OCI-M1 (cell line): Measurements from ENCODE around the gene ABL2.
"Not testable (repeated sequence)": the region's sequence is repeated elsewhere in the genome, so short reads cannot be mapped to it uniquely, and the experiment has no call there.

Experiments
- DNase-seq: peaks from one replicate; lab custom pipeline; 2025; lab: John Stamatoyannopoulos, UW

ABL2 gene

DNA sequence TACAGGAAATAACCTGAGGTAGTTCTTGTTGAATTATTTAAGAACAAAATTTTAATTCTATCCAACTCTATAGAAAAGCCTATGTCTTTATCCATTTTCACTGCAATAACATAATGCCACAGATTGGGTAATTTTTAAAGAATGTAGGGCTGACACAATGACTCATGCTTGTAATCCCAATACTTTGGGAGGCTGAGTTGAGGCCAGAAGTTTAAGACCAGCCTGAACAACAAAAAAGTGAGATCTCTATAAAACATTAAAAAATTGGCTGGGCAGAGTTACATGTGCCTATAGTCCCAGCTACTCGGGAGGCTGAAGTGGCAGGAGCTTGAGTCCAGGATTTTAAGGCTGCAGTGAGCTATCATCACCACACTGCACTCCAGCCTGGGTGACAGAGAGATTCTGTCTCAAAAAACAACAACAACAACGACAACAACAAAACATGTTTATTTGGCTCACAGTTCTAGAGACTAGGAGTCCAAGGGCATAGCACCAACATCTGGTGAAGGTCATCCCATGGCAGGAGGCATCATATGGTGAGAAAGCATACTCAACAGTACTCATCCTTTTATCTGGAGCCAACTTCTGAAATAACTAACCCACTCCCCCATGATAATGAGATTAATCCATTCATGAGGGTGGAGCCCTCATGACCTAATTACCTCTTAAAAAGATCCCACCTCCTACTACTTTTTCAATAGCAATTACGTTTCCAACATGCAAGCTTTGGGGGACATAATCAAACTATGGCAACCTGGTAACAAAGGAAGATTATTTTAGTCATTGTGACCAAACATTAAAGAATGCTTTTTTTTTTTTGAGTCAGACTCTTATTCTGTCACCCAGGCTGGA lies 59.6 kb downstream of the ABL2 start:
- DNase-seq: no peak

DNA sequence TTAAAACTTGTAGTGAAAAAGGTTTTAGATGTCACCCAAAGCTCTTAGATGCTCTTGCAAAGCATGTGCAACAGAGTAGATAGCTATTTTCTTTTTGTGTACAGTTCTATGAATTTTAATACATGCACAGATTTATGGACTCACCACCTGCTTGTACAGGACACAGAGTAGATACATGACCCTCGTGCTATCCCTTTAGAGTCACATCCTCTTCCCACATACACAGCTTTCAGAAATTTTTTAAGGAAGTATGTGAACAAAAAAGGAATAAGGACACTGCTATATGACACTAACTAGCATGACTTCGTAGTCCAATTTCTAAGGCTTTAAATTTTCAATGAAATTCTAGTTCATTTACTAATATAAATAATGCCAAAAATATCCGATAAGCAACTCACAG lies 60.9 kb downstream of the ABL2 start:
- no peak for DNase-seq

DNA sequence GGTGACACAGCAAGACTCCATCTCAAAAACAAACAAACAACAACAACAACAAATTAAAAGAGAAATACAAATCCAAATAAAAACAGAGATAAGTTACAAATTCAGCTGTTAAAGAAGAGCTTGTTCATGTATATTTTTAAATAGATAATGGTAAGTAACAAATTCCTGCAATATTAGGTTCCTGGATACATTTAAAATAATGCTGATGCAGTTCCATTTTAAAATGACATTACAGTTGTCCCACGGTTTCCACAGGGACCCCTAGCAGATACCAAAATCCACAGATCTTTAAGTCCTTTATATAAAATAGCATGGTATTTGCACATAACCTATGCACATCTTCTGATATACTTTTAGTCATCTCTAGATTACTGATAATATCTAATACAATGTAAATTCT lies 61.5 kb downstream of the ABL2 start:
- no peak for DNase-seq

DNA sequence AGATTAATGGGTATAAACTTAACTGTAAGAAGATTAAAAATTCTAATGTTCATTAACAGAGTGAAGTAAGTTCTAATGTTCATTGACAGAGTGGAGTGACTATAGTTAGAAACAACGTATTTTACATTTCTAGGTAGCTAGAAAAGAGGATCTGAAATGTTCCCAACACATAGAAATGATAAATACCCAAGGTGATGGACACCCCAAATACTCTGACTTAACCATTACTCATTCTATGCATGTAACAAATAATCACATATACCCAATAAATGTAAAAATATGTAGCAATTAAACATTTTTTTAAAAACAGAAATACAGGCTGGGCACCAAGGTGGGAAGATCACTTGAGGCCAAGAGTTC lies 62.1 kb downstream of the ABL2 start:
- DNase-seq: no peak

DNA sequence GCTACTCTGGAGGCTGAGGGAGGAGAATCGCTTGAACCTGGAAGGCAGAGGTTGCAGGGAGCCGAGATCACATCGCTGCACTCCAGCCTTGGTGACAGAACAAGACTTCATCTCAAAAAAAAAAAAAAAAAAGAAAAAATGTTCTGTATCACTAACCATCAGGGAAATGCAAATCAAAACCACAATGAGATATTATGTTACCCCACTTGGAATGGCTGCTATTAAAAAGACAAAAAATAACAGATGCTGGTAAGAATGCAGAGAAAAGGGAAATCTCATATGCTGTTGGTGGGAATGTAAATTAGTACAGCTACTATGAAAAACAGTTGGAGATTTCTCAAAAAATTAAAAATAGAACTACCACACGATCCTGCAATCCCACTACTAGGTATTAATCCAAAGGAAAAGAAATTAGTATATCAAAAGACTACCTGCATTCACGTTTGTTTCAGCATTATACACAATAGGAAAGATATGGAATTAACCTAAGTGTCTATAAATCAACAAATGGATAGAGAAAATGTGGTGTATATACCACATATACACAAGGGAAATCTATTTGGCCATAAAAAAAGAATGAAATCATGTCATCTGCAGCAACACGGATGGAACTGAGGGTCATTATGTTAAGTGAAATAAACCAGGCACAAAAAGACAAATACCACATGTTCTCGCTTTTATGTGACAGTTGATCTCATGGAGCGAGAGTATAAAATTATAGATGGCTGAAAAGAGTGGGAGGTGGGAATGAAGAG lies 62.6 kb downstream of the ABL2 start:
- no peak for DNase-seq

DNA sequence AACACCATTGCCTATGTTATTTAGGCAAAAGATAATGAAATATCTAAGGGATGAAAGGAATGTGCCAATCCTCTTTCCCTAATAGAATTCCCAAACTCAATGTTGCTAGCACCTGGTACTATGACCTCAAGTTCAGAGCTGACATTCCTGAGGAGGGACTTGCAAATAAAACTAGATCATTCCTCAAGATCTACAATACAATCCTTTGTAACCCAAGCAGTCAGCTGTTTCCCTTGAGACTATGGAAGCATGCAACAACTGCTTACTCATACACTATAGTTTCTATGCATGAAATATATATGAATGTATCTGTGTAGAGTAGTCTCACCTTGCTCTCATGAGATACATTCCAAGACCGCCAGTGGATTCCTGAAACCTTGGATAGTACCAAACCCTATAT lies 65.0 kb downstream of the ABL2 start:
- no peak for DNase-seq

DNA sequence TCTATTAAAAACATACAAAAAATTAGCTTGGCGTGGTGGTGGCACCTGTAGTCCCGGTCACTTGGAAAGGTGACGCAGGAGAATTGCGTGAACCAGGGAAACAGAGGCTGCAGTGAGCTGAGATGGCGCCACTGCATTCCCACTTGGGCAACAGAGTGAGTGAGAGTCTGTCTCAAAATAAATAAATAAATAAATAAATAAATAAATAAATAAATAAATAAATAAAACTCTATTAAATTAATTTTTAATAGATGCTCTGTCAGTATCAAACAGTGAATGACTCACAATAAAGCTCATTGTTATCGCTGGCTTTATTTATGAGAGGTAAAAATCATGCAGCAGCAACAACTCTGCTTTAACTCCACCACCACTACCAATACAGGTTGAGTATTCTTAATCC lies 72.8 kb downstream of the ABL2 start:
- no peak for DNase-seq

DNA sequence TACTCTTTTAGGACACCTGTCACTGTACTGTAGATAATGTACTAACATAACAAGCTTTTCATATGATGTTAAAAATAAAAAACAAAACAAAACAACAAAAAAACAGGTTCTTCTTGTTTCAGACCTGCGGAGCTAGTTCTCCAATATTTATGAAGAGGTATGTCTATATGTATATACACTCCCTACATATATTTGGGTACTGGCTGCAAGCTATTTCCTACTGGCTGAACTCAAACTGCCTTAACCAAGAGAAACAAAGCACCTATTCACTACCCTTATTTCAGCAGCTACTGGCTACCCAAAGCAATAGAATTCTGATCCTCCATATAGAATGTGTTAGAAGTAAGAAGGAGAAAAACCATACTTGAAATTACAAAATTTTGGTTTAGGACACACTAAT lies 73.5 kb downstream of the ABL2 start:
- DNase-seq: no peak

DNA sequence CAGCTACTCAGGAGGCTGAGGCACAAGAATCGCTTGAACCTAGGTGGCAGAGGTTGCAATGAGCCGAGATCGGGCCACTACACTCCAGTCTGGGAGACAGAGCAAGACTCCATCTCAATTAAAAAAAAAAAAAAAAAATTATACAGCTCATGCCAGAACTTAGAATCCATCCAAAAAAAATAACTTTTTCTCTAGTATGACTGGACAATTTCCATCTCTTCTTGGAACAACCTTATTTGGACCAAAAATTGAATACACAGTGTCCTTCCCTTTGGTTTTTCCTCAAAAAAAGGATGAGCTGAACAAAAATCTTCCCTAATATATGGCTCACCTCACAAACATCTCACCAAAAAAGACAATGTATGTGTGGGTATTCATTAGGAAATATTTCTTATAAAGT lies 73.9 kb downstream of the ABL2 start:
- no peak for DNase-seq

DNA sequence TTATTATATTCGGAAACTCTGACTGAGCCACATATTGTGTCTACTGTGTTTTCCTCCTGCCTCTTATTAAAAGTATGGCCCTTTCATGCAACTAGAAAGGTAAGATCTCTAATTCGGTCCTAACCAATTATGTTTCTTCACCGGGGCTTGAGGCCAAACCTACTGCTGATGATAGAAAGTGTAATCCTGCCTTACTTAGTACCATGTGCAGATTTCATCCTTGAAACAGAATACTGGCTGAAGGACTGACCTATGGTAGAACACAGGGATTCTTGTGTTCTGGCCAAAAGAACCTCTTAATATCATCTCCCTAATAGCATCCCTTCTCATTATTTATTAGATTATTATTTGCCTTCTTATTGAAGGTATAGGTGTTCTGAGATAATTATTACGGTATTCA lies 75.0 kb downstream of the ABL2 start:
- no peak for DNase-seq

DNA sequence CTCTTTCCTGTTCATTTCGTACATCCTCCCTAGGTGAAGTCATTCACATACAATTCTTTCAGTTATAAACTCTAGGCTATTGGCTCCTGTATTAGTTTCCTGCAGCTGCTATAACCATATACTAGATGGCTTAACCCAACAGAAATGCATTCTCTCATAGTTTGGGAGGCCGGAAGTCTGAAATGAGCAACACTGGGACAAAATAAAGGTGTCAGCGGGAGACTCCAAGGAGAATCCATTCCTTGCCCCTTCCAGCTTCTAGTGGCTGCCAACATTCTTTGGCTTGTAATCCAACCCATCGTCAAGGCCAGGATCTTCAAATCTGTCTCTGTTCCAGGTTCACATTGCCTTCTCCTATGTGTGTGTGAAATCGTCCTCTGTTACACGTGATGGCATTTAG lies 76.3 kb downstream of the ABL2 start:
- no peak for DNase-seq

DNA sequence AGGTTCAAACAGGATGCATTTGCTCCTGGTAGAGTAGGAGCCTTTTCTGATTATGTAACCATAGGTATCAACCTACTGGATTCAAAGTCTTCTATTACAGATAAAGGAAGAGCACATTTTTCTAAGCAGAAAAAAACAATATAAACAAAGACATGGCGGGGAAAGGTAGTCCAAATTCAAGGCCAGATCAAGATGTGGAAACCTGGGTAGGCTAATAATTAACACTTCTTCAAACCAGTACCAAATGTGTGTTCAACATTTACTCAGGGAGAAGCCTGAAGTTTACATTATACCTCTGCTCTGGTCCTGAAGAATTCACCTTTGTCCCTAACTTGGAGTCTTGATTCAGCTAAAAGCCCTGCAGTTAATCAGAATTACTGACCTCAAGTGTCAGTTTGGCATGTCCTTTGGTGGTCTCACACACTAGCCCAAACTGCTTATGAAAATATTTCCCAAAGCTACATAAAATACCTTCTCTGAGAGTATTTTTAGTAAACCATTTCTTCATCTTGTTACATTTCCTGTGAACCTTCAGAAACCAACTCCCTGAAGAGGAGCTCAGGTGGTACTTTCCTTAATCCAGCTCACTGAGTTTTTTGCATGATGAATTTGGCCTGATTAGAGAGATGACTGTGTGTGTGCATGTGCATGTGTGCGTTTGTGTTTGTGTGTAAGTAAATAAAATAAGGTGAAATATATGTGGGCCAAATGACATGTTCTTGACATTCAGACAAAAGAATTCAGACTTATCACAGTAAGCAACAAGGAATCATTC lies 77.4 kb downstream of the ABL2 start:
- DNase-seq: no peak

DNA sequence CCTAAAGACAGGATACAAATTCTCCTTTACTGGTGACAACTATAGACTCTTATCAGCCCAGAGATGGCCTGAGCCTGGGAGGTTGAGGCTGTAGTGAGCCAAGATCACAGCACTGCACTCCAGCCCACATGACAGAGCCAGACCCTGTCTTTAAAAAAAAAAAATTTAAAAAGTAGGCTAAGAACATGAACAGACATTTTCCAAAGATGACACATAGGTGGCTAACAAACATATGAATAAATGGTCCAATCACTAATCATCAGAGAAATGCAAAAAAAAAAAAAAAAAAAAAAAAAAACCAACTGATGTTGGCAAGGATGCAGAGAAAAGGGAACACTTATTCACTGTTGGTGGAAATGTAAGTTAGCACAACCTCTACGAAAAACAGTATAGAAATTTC lies 82.6 kb downstream of the ABL2 start:
- DNase-seq: no peak

DNA sequence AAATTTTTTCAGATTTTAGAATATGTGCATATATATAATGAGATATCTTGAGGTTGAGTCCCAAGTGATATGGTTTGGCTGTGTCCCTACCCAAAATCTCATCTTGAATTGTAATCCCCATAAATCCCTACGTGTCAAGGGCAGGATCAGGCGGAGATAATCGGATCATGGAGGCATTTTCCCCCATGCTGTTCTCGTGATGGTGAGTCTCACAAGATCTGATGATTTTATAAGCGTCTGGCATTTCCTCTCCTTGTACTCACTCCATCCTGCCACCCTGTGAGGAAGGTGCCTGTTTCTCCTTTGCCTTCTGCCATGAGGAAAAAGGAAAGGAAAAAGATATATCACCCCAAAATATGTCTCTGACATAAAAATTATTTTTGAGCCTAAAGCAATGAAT lies 83.0 kb downstream of the ABL2 start:
- no peak for DNase-seq

DNA sequence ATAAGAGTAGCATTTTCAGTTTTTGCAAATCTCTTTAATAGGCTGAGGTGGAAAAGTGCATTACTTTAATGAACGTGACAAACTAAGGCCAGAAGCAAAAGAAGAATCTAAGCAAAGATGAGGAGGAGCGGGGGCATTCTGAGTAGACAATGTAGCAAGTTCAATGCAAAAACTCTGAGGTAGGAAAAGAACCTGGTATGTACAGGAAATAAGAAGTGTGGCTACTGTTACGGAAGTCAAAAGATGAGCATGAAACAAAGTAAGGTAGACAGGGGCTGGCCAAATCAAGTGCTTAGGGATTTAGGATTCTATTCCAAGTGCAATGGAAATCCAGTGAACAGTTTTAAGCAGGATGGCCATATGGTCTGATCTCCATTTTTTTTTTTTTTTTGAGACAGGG lies 84.0 kb downstream of the ABL2 start:
- no peak for DNase-seq

DNA sequence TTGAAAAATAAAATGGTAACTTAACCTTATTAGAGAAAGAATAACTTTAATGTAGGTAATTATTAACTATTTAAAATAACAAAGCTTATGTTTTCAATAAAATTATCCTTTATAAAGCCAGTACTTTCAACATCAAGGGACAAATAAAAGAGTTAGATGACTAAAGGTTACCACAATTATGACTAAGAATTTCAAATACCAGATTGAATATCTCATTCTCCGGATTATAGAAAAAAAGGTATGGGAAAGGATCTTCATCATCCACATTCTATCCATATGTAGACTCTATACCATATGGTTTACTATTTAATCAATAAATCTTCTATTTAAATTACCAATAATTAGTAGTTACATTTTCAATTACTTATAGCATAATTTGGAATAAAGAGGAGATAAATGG lies 84.9 kb downstream of the ABL2 start:
- DNase-seq: no peak

DNA sequence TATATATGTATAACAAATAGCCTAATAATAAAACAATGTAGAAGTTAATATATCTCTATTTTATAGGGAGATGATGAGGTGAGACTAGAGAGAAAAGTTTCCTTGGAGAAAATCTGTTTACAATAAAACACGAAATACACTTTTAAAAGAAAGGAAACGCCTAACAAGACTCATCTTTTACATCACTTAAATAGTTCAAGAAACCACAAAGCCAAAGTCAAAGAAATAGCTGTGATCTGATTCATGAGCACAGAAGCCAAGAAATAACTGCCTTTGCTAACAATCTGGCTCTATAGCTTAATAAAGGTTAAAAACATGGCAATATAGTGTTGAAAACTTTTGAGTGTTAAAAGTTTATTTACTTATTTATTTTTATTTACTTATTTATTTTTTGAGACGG lies 86.2 kb downstream of the ABL2 start:
- DNase-seq: peak; percentile 50

DNA sequence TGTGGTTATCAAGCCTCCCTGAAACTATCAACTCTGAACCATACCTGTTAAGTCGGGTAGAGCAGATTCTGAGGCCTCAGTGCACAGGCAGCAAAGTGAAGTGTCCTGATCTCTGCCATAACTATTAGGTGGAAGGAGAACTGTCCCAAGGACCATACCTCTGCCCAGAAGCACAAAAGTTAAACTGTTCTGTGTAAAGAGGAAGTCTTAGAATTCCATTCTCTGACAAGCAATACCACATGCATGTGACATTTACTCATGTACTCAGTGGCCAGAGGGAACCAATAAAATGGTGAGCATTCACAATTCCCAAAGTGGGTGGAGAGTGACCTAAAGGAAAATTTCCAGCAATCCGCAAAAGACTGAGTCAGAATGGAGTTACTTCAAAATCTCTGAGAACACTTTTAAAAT lies 86.6 kb downstream of the ABL2 start:
- peak; percentile 89 for DNase-seq

DNA sequence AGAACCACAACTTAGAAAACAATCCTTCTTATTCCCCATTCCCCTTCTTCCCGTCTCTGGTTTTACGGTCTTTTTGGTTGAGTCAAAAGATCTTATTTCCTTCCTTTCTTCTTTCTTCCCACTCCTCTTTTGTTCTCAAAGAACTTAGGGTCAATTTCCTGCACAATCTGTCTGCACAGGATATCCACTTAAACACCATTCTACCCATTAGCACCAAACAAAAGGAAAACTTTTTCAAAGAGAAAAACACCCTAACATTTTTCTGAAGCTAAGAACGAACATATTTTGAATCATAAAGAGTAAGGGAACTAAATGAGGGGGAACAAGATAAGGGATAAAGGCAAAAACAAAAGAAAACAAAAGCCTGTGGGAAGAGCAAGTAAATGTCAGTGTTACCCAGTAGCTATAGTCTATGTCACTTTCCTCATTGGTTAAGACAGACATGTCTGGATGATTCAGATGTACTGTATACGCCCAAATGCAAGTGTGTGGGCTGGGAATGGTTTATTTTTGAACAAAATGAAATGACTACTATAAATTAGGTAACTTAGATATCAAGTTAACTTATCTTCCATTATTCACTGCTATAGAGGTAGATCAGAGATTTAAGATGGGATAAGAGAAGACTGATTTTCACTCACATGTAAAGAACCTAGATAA lies 87.8 kb downstream of the ABL2 start:
- DNase-seq: peak; percentile 65

DNA sequence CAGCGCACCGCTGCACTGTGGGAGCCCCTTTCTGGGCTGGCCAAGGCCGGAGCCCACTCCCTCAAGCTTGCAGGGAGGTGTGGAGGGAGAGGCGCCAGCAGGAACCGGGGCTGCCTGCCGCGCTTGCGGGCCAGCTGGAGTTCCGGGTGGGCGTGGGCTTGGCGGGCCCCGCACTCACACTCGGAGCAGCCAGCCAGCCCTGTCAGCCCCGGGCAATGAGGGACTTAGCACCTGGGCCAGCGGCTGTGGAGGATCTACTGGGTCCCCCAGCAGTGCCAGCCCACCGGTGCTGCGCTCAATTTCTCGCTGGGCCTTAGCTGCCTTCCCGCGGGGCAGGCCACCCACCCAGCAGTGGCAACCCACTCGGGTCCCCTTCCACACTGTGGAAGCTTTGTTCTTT lies 90.7 kb downstream of the ABL2 start:
- DNase-seq: not testable (repeated sequence)

DNA sequence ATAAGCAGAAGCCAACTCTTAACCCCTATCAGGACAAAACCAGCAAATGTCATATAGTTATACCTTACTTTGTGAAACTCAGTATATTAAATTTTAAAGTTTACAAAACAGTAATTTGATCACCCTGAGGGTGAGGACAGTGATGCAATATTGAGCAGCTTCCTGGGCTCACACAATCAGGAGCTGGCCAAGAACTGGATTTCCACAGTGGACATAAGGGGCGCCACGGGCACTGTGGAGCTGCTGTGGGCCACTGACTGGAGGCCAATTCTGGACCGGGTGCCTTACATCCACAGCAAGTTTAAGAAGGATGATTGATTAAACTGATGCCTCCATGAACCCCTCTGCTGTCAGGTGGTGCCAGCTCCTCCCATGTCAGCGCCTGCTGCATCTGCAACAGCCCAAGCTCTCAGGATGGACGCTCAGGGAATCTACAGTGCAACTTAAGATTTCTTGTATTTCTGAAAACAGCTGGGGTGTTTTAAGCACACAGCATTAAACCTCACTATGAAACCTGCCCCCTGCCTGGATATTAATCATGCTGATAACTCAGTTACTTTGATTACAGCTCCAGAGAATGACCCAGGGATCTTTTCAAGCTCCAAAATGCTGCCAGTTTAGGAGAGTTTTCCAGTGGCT lies 91.7 kb downstream of the ABL2 start:
- no peak for DNase-seq

DNA sequence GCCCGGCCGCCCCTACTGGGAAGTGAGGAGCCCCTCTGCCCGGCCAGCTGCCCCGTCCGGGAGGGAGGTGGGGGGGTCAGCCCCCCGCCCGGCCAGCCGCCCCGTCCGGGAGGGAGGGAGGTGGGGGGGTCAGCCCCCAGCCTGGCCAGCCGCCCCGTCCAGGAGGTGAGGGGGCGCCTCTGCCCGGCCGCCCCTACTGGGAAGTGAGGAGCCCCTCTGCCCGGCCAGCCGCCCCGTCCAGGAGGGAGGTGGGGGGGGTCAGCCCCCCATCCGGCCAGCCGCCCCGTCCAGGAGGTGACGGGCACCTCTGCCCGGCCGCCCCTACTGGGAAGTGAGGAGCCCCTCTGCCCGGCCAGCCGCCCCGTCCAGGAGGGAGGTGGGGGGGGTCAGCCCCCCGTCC lies 93.8 kb downstream of the ABL2 start:
- DNase-seq: not testable (repeated sequence)
